ENCODE results near the gene LIMK2.

Gene LIMK2

DNA sequence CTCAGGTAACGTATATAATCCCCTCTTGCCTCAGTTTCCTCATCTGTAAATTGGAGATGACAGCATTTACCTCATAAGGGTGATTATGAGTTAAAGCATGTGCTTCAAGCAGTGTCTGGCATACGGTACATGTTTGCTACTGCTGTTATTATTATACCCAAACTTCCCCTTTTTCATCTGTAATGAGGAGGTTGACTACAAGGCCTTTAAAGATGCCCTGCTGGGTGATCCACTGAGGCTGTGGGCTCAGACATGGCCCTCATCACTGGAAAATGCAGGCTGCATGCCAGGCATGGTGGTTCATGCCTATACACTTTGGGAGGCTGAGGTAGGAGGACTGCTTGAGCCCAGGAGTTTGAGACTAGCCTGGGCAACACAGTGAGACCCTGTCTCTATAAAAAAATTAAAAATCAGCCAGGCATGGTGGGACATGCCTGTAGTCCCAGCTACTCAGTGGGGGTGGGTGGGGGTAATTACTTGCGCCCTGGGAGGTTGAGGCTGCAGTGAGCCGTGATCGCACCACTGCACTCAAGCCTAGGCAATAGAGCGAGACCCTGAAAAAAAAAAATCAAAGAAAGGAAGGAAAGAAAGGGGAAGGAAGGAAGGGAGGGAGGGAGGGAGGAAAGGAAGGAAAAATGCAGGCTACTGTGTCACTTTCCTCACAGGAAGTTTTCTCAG, 75.9 kb downstream of the LIMK2 start:
- peaks cover 10 to 62% (median 55%) of the 10 kb centered on the region in 5 donors for H3K36me3 ChIP-seq (ENCODE audit: control insufficient read depth in 5 of 5, insufficient read depth in 5 of 5, low read length in 5 of 5)
- H3K9me3 ChIP-seq (ENCODE audit: control insufficient read depth in 5 of 5, low read length in 5 of 5): no peaks in the 10 kb centered on the region
- H3K27ac ChIP-seq (ENCODE audit: low read depth, low read length): no peak overlapping the region
- peak overlapping the region in 2 of 5 donors; percentile 3 to 56 for H3K9ac ChIP-seq (ENCODE audit: low read length in 5 of 5)
- no peaks in the 10 kb centered on the region for H3K27me3 ChIP-seq (ENCODE audit: control insufficient read depth in 5 of 5, insufficient read depth in 4 of 5, low read length in 5 of 5)
- peaks cover 11 to 60% (median 49%) of the 10 kb centered on the region in 5 donors for H3K4me1 ChIP-seq (ENCODE audit: control insufficient read depth in 5 of 5, insufficient read depth in 5 of 5, low read length in 5 of 5)
- H3K4me3 ChIP-seq (ENCODE audit: low read depth in 1 of 5, low read length in 5 of 5): no peak overlapping the region

DNA sequence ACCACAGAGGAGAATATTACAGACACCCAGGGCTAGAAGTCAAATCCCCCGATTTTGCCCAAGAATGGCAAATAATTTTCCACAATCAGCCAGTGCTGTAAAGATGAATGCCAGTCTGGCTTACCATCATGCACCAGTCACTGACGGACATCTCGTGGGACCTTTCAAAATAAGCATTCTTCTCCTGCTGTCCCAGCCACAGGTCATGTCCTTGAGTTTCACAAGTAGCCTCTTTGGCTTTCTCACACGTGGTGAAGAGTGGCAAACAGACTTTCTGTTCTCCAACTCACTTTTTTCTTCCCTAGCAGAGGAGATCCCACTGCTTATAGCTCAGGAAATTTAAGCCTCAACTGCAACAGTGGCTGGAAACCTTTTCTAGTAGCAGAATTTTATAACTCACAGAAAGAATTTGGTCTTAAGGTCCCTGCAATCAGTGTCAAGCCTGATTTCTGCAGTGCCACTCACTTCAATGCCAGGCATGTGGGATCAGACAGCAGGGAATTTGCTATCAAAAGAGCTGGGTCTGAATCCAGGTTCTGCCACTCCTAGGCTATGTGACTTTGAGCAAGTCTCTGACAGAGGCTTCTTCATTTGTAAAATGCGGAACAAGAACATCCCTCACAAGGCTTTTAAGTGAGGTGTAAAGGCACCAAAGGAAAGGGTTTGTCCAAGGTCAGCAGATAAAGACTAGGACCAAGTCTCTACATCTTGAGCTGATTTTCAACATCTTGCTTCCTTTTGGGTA, 76.6 kb downstream of the LIMK2 start:
- H3K9ac ChIP-seq (ENCODE audit: low read length in 5 of 5): peak overlapping the region in 1 of 5 donors; percentile 4
- peaks cover 10 to 55% (median 47%) of the 10 kb centered on the region in 5 donors for H3K36me3 ChIP-seq (ENCODE audit: control insufficient read depth in 5 of 5, insufficient read depth in 5 of 5, low read length in 5 of 5)
- H3K27me3 ChIP-seq (ENCODE audit: control insufficient read depth in 5 of 5, insufficient read depth in 4 of 5, low read length in 5 of 5): no peaks in the 10 kb centered on the region
- no peaks in the 10 kb centered on the region for H3K9me3 ChIP-seq (ENCODE audit: control insufficient read depth in 5 of 5, low read length in 5 of 5)
- H3K4me1 ChIP-seq (ENCODE audit: control insufficient read depth in 5 of 5, insufficient read depth in 5 of 5, low read length in 5 of 5): peaks cover 13 to 65% (median 56%) of the 10 kb centered on the region in 5 donors
- peak overlapping the region in 3 of 5 donors; percentile 12 to 77 (median 22) for H3K4me3 ChIP-seq (ENCODE audit: low read depth in 1 of 5, low read length in 5 of 5)
- H3K27ac ChIP-seq (ENCODE audit: low read depth, low read length): peak overlapping the region; percentile 97

GRCh38 chr22:31289344-31289743, 77.2 kb downstream of the LIMK2 start:
- Histone ChIP-seq H3K27ac (ENCODE audit: low read depth, low read length) (peak overlapping the region; percentile 97), H3K27me3 (ENCODE audit: control insufficient read depth in 5 of 5, insufficient read depth in 4 of 5, low read length in 5 of 5) (no peaks in the 10 kb centered on the region), H3K36me3 (ENCODE audit: control insufficient read depth in 5 of 5, insufficient read depth in 5 of 5, low read length in 5 of 5) (peaks cover 10 to 48% (median 42%) of the 10 kb centered on the region in 5 donors), H3K4me3 (ENCODE audit: low read depth in 1 of 5, low read length in 5 of 5) (peak overlapping the region in 4 of 5 donors; percentile 76 to 94 (median 78)), H3K9ac (ENCODE audit: low read length in 5 of 5) (peak overlapping the region in 3 of 5 donors; percentile 58 to 89 (median 68)), H3K9me3 (ENCODE audit: control insufficient read depth in 5 of 5, low read length in 5 of 5) (no peaks in the 10 kb centered on the region), H3K4me1 (ENCODE audit: control insufficient read depth in 5 of 5, insufficient read depth in 5 of 5, low read length in 5 of 5) (peaks cover 13 to 67% (median 57%) of the 10 kb centered on the region in 5 donors)

DNA sequence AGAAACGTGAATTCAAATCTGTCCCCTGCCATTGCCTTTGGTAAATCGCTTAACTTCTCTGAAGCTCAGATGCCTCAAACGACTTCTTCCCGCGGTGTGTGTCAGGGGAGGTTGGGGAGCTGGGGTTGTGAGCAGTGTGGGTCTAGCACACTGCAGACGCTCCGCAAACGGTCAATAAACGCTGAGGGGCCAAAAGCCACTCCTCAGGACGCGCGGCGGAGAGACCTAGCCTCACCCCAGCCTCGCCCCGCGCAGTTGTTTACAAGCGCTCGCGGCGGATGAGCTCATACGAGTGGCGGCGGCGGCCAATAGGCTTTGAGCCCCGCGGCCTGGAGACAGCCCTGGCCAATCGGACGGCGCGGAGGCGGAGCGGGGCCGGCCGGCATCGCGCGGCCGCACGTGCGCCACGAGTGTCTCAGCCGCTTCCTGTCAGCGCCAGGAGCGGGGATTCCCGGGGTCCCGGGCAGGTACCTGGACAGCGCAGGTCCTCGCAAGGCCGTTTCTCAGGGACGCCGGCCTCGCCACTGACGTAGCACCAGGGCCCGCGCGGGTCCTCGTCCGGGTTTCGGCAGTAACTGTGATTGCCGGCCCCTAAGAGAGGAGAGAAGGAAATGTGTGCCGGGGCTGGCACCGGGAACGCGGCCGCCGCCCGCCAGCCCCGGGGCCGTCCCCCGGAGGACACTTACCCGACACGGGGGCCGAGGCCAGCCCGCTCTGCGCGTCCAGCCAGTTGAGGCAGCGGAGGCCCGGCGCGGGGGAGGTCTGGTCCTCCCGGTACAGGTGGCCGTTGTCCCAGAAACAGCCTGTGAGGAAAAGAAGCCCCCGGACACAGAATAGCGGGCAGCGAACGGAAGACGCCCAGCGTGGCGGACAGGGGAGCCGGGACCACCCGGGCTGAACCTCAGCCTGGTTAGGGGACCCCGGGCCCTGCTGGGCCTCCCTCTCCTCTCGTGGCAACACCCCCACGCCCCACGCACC, 78.7 kb downstream of the LIMK2 start:
- H3K9me3 ChIP-seq (ENCODE audit: control insufficient read depth in 5 of 5, low read length in 5 of 5): no peaks in the 10 kb centered on the region
- H3K27ac ChIP-seq (ENCODE audit: low read depth, low read length): peak overlapping the region; percentile 97
- H3K9ac ChIP-seq (ENCODE audit: low read length in 5 of 5): peak overlapping the region; percentile 63 to 96 (median 89)
- peaks cover 3 to 34% (median 27%) of the 10 kb centered on the region in 5 donors for H3K36me3 ChIP-seq (ENCODE audit: control insufficient read depth in 5 of 5, insufficient read depth in 5 of 5, low read length in 5 of 5)
- H3K27me3 ChIP-seq (ENCODE audit: control insufficient read depth in 5 of 5, insufficient read depth in 4 of 5, low read length in 5 of 5): no peaks in the 10 kb centered on the region
- peaks cover 13 to 73% (median 61%) of the 10 kb centered on the region in 5 donors for H3K4me1 ChIP-seq (ENCODE audit: control insufficient read depth in 5 of 5, insufficient read depth in 5 of 5, low read length in 5 of 5)
- H3K4me3 ChIP-seq (ENCODE audit: low read depth in 1 of 5, low read length in 5 of 5): peak overlapping the region; percentile 76 to 99 (median 79)

GRCh38 chr22:31291481-31292235, 79.6 kb downstream of the LIMK2 start:
- H3K9me3 ChIP-seq (ENCODE audit: control insufficient read depth in 5 of 5, low read length in 5 of 5): no peaks in the 10 kb centered on the region
- H3K36me3 ChIP-seq (ENCODE audit: control insufficient read depth in 5 of 5, insufficient read depth in 5 of 5, low read length in 5 of 5): peaks cover 3 to 25% (median 21%) of the 10 kb centered on the region in 5 donors
- peak overlapping the region; percentile 40 to 96 (median 85) for H3K9ac ChIP-seq (ENCODE audit: low read length in 5 of 5)
- H3K27ac ChIP-seq (ENCODE audit: low read depth, low read length): peak overlapping the region; percentile 97
- H3K4me3 ChIP-seq (ENCODE audit: low read depth in 1 of 5, low read length in 5 of 5): peak overlapping the region; percentile 76 to 99 (median 79)
- H3K4me1 ChIP-seq (ENCODE audit: control insufficient read depth in 5 of 5, insufficient read depth in 5 of 5, low read length in 5 of 5): peaks cover 13 to 77% (median 69%) of the 10 kb centered on the region in 5 donors
- H3K27me3 ChIP-seq (ENCODE audit: control insufficient read depth in 5 of 5, insufficient read depth in 4 of 5, low read length in 5 of 5): no peaks in the 10 kb centered on the region

DNA sequence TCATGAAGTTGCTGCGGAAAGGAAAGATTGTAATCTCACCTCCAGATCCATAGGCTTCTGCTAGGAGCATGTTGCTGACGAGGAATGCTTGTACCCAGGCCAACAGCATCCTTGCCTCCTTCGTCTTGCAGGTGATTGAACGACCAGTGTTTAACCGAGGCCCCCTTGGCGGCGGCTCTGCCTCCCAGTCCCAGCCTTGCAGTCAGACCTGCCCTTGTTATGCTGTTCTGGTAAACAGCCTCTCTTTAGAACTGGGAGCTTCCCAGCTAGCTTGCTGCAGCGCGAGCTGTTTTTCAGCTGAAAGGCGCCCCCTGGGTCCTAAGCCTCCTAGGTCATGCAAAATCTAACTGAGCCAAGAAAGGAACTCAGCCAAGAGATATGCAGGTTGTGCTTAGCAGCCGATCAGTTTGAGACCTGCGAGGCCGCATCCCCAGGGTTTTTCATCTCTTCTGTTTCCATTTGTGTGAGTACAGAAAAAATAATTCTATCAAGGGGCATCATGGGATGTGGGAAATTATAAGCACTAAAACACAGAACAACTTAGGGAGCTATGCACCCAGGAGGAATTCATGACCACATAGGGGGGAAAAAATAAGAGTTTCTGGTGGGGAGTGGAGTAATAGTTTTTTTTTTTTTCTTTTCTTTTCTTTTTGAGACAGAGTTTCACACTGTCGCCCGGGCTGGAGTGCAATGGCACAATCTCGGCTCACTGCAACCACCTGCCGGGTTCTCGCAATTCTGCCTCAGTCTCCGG, 80.3 kb downstream of the LIMK2 start, which contains the start of gene PIK3IP1:
PIK3IP1 (minus strand) TSS at position 253 of the 754 bp plus-strand sequence; CDS start at position 109, 144 bp downstream.
- Histone ChIP-seq H3K27me3 (ENCODE audit: control insufficient read depth in 5 of 5, insufficient read depth in 4 of 5, low read length in 5 of 5) (no peaks in the 10 kb centered on the region), H3K4me3 (ENCODE audit: low read depth in 1 of 5, low read length in 5 of 5) (peak within 1 kb of the TSS; percentile 76 to 99 (median 79)), H3K9me3 (ENCODE audit: control insufficient read depth in 5 of 5, low read length in 5 of 5) (no peaks in the 10 kb centered on the region), H3K4me1 (ENCODE audit: control insufficient read depth in 5 of 5, insufficient read depth in 5 of 5, low read length in 5 of 5) (peaks cover 18 to 83% (median 74%) of the 10 kb centered on the region in 5 donors), H3K9ac (ENCODE audit: low read length in 5 of 5) (peak within 1 kb of the TSS; percentile 40 to 96 (median 85)), H3K27ac (ENCODE audit: low read depth, low read length) (peak within 1 kb of the TSS; percentile 97), H3K36me3 (ENCODE audit: control insufficient read depth in 5 of 5, insufficient read depth in 5 of 5, low read length in 5 of 5) (peaks cover 3 to 22% (median 19%) of the 10 kb centered on the region in 5 donors)

DNA sequence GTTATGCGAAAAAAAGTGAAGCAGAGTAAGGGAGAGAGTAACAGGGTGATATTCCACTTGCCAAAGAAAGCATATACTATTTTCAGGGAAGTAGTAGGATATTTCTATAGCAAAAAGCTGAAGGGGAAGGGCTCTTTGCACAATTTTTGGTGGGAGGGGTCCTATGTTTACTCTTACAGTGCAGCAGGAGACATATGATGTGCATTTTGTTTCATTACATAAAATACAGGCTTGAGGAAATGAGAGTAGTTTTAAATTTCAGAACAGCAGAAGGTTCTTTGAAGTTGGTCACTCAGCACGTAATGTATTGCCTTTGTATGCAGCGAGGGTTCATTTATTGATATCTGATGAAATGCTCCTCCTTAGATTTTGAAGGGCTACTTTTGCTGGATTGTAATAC, 83.3 kb downstream of the LIMK2 start:
- Histone ChIP-seq H3K9ac (ENCODE audit: low read length in 5 of 5) (peak overlapping the region in 2 of 5 donors; percentile 45 to 56), H3K4me3 (ENCODE audit: low read depth in 1 of 5, low read length in 5 of 5) (no peak overlapping the region), H3K9me3 (ENCODE audit: control insufficient read depth in 5 of 5, low read length in 5 of 5) (no peaks in the 10 kb centered on the region), H3K4me1 (ENCODE audit: control insufficient read depth in 5 of 5, insufficient read depth in 5 of 5, low read length in 5 of 5) (peaks cover 7 to 58% (median 51%) of the 10 kb centered on the region in 5 donors), H3K27me3 (ENCODE audit: control insufficient read depth in 5 of 5, insufficient read depth in 4 of 5, low read length in 5 of 5) (no peaks in the 10 kb centered on the region), H3K27ac (ENCODE audit: low read depth, low read length) (peak overlapping the region; percentile 88), H3K36me3 (ENCODE audit: control insufficient read depth in 5 of 5, insufficient read depth in 5 of 5, low read length in 5 of 5) (no peaks in the 10 kb centered on the region)

GRCh38 chr22:31295831-31296657, 83.9 kb downstream of the LIMK2 start:
- Histone ChIP-seq H3K27me3 (ENCODE audit: control insufficient read depth in 5 of 5, insufficient read depth in 4 of 5, low read length in 5 of 5) (no peaks in the 10 kb centered on the region), H3K9ac (ENCODE audit: low read length in 5 of 5) (peak overlapping the region in 2 of 5 donors; percentile 45 to 59), H3K27ac (ENCODE audit: low read depth, low read length) (peak overlapping the region; percentile 88), H3K4me1 (ENCODE audit: control insufficient read depth in 5 of 5, insufficient read depth in 5 of 5, low read length in 5 of 5) (peaks cover 7 to 60% (median 56%) of the 10 kb centered on the region in 5 donors), H3K4me3 (ENCODE audit: low read depth in 1 of 5, low read length in 5 of 5) (peak overlapping the region in 2 of 5 donors; percentile 1 to 8), H3K36me3 (ENCODE audit: control insufficient read depth in 5 of 5, insufficient read depth in 5 of 5, low read length in 5 of 5) (no peaks in the 10 kb centered on the region), H3K9me3 (ENCODE audit: control insufficient read depth in 5 of 5, low read length in 5 of 5) (no peaks in the 10 kb centered on the region)

Measured in subcutaneous abdominal adipose tissue (tissue), 5 donors.